Upper lobe of right lung (tissue), 1 donor: Measurements from ENCODE around the gene ATAD5. TPM values are rescaled to one million over a fixed set of nuclear protein-coding genes. Genes with fewer than 3 reads are reported as not detected.

ENCODE experiments used
- ATAC-seq: fragments of 200-7000 bp; cut with Tn5 transposase; one replicate; pipeline ENCODE4 v1.9.1; 2020; ENCODE audit warnings: mild to moderate bottlenecking, moderate library complexity
- DNase-seq: peaks from one replicate; pipeline ENCODE4 v3.0.0-alpha.2; 2020
- H3K27ac ChIP-seq: fragments of 200-600 bp; one replicate; pipeline ENCODE4 v1.8.0; 2022
- H3K27me3 ChIP-seq: fragments of 200-600 bp; one replicate; pipeline ENCODE4 v1.8.0; 2022; ENCODE audit warnings: mild to moderate bottlenecking
- H3K36me3 ChIP-seq: fragments of 200-600 bp; one replicate; pipeline ENCODE4 v1.8.0; 2022
- H3K4me1 ChIP-seq: fragments of 200-600 bp; one replicate; pipeline ENCODE4 v1.8.0; 2022
- H3K4me3 ChIP-seq: fragments of 200-600 bp; one replicate; pipeline ENCODE4 v1.8.0; 2022; ENCODE audit warnings: mild to moderate bottlenecking
- H3K9me3 ChIP-seq: fragments of 200-600 bp; one replicate; pipeline ENCODE4 v1.8.0; 2022
- CTCF ChIP-seq: fragments of 200-600 bp; IDR thresholded peaks from one replicate; pipeline ENCODE4 v1.8.0; 2022; ENCODE audit warnings: antibody characterized with exemption
- intact Hi-C: fragments of 100-400 bp; cut with DNase I; formaldehyde crosslinking; loops from one replicate; pipeline ENCODE4 v1.11.0; 2022
- total RNA-seq: library from RNA; stranded (reverse); fragmentation: NEBNext Ultra II Directional; extraction: Animal tissue kit (Norgen Biotek cat#: 25700); gene quantifications from one replicate; pipeline ENCODE4 v1.2.1, GENCODE V29; 2021
- donor health status: DM: no; HTN: yes; CAD: no; lungs with severe emphysema.

ATAD5 gene
- total RNA-seq, 1 donor from 2014 or later, result 1.1 TPM

- DNase-seq (peak; percentile 74), ATAC-seq (peak; percentile 64)
- Histone ChIP-seq H3K27me3 (peaks cover 17% of the 10 kb centered on the region), H3K27ac (peak overlapping the region; percentile 36), H3K4me3 (peak overlapping the region; percentile 58), H3K9me3 (no peaks in the 10 kb centered on the region), H3K4me1 (peaks cover 8% of the 10 kb centered on the region), H3K36me3 (no peaks in the 10 kb centered on the region)
- intact Hi-C loops, result no loop called here
- TF ChIP-seq CTCF, result no peak
Measured at GRCh38 chr17:30922235-30923030, 90.7 kb downstream of the ATAD5 start.

GRCh38 chr17:30924341-30924740 is 92.6 kb downstream of the ATAD5 start:
- peaks cover 8% of the 10 kb centered on the region for H3K4me1 ChIP-seq
- no peak overlapping the region for H3K27ac ChIP-seq
- no peaks in the 10 kb centered on the region for H3K9me3 ChIP-seq
- peaks cover 17% of the 10 kb centered on the region for H3K27me3 ChIP-seq
- DNase-seq (peak; percentile 6), ATAC-seq (no peak)
- no peaks in the 10 kb centered on the region for H3K36me3 ChIP-seq
- TF ChIP-seq CTCF, result no peak
- intact Hi-C loops, result no loop called here
- H3K4me3 ChIP-seq, result no peak overlapping the region

- Histone ChIP-seq H3K9me3 (no peaks in the 10 kb centered on the region), H3K4me3 (no peak overlapping the region), H3K27me3 (peaks cover 15% of the 10 kb centered on the region), H3K4me1 (peaks cover 8% of the 10 kb centered on the region), H3K36me3 (no peaks in the 10 kb centered on the region), H3K27ac (no peak overlapping the region)
- ATAC-seq (no peak), DNase-seq (peak; percentile 4)
- no peak for TF ChIP-seq CTCF
- intact Hi-C loops, result no loop called here
Measured at GRCh38 chr17:30926516-30926915, 94.8 kb downstream of the ATAD5 start.

- H3K27me3 ChIP-seq, result peaks cover 5% of the 10 kb centered on the region
- no peaks in the 10 kb centered on the region for H3K36me3 ChIP-seq
- no peak for ATAC-seq
- no peak for TF ChIP-seq CTCF
- intact Hi-C loops, result no loop called here
- DNase-seq, result no peak
- no peaks in the 10 kb centered on the region for H3K9me3 ChIP-seq
- no peak overlapping the region for H3K4me3 ChIP-seq
- no peak overlapping the region for H3K27ac ChIP-seq
- H3K4me1 ChIP-seq, result peaks cover 2% of the 10 kb centered on the region
Measured at GRCh38 chr17:30927756-30928155, 96.0 kb downstream of the ATAD5 start.

- TF ChIP-seq CTCF, result no peak
- H3K4me3 ChIP-seq, result no peak overlapping the region
- DNase-seq, result peak; percentile 22
Measured at GRCh38 chr17:30928584-30928983, 96.8 kb downstream of the ATAD5 start.

More at GRCh38 chr17:30928584-30928983, 96.8 kb downstream of the ATAD5 start:
- no peaks in the 10 kb centered on the region for H3K27me3 ChIP-seq
- intact Hi-C loops, result no loop called here
- no peaks in the 10 kb centered on the region for H3K4me1 ChIP-seq
- no peaks in the 10 kb centered on the region for H3K9me3 ChIP-seq
- no peak overlapping the region for H3K27ac ChIP-seq
- no peaks in the 10 kb centered on the region for H3K36me3 ChIP-seq
- no peak for ATAC-seq
